ENCODE measurements around the gene PTPRN2.

PTPRN2 gene

GRCh38 chr7:157603716-157604115, 983.9 kb downstream of the PTPRN2 start:
- H3K9ac ChIP-seq = no peak overlapping the region
- no peak overlapping the region for H3K4me2 ChIP-seq (ENCODE audit: low read length)
- H2AFZ ChIP-seq = no peak overlapping the region
- TF ChIP-seq CTCF (IDR thresholded peaks at IDR 0.05) = no peak
- no peaks in the 10 kb centered on the region for H3K27me3 ChIP-seq (ENCODE audit: control insufficient read depth, insufficient read depth, low read length)
- no peaks in the 10 kb centered on the region for H3K4me1 ChIP-seq
- no peak overlapping the region for H3K4me3 ChIP-seq (ENCODE audit: low read depth, low read length)
- H3K79me2 ChIP-seq = no peaks in the 10 kb centered on the region
- no peaks in the 10 kb centered on the region for H3K36me3 ChIP-seq (ENCODE audit: control insufficient read depth, insufficient read depth, low read length)
- no peak overlapping the region for H3K27ac ChIP-seq
- no peaks in the 10 kb centered on the region for H3K9me3 ChIP-seq (ENCODE audit: control insufficient read depth, low read length)

- Histone ChIP-seq H2AFZ (no peak overlapping the region), H3K79me2 (no peaks in the 10 kb centered on the region), H3K36me3 (ENCODE audit: control insufficient read depth, insufficient read depth, low read length) (no peaks in the 10 kb centered on the region), H3K27me3 (ENCODE audit: control insufficient read depth, insufficient read depth, low read length) (no peaks in the 10 kb centered on the region), H3K4me1 (no peaks in the 10 kb centered on the region), H3K9me3 (ENCODE audit: control insufficient read depth, low read length) (no peaks in the 10 kb centered on the region), H3K4me3 (ENCODE audit: low read depth, low read length) (no peak overlapping the region), H3K9ac (no peak overlapping the region), H3K27ac (no peak overlapping the region), H3K4me2 (ENCODE audit: low read length) (no peak overlapping the region)
- no peak for TF ChIP-seq CTCF (IDR thresholded peaks at IDR 0.05)
These were observed 984.6 kb downstream of the PTPRN2 start for GRCh38 chr7:157603005-157603404.

GRCh38 chr7:157602581-157602980, 985.0 kb downstream of the PTPRN2 start:
- H3K4me2 ChIP-seq (ENCODE audit: low read length) = no peak overlapping the region
- no peak for TF ChIP-seq CTCF (IDR thresholded peaks at IDR 0.05)
- no peaks in the 10 kb centered on the region for H3K9me3 ChIP-seq (ENCODE audit: control insufficient read depth, low read length)
- no peaks in the 10 kb centered on the region for H3K4me1 ChIP-seq
- H3K27ac ChIP-seq = no peak overlapping the region
- no peak overlapping the region for H2AFZ ChIP-seq
- H3K79me2 ChIP-seq = no peaks in the 10 kb centered on the region
- H3K4me3 ChIP-seq (ENCODE audit: low read depth, low read length) = no peak overlapping the region
- no peak overlapping the region for H3K9ac ChIP-seq
- no peaks in the 10 kb centered on the region for H3K27me3 ChIP-seq (ENCODE audit: control insufficient read depth, insufficient read depth, low read length)
- H3K36me3 ChIP-seq (ENCODE audit: control insufficient read depth, insufficient read depth, low read length) = no peaks in the 10 kb centered on the region

- H3K27ac ChIP-seq = no peak overlapping the region
- no peak overlapping the region for H3K4me2 ChIP-seq (ENCODE audit: low read length)
- H3K36me3 ChIP-seq (ENCODE audit: control insufficient read depth, insufficient read depth, low read length) = no peaks in the 10 kb centered on the region
- no peak for TF ChIP-seq CTCF (IDR thresholded peaks at IDR 0.05)
- no peak overlapping the region for H2AFZ ChIP-seq
- no peaks in the 10 kb centered on the region for H3K27me3 ChIP-seq (ENCODE audit: control insufficient read depth, insufficient read depth, low read length)
- no peaks in the 10 kb centered on the region for H3K4me1 ChIP-seq
- no peaks in the 10 kb centered on the region for H3K9me3 ChIP-seq (ENCODE audit: control insufficient read depth, low read length)
- H3K9ac ChIP-seq = no peak overlapping the region
- H3K79me2 ChIP-seq = no peaks in the 10 kb centered on the region
- no peak overlapping the region for H3K4me3 ChIP-seq (ENCODE audit: low read depth, low read length)
These were observed 985.5 kb downstream of the PTPRN2 start for GRCh38 chr7:157602156-157602555.

GRCh38 chr7:157601530-157601929, 986.1 kb downstream of the PTPRN2 start:
- no peak overlapping the region for H3K9ac ChIP-seq
- no peak overlapping the region for H3K4me3 ChIP-seq (ENCODE audit: low read depth, low read length)
- H3K4me1 ChIP-seq = no peaks in the 10 kb centered on the region
- H3K79me2 ChIP-seq = no peaks in the 10 kb centered on the region
- no peaks in the 10 kb centered on the region for H3K36me3 ChIP-seq (ENCODE audit: control insufficient read depth, insufficient read depth, low read length)
- H3K27ac ChIP-seq = no peak overlapping the region
- no peaks in the 10 kb centered on the region for H3K9me3 ChIP-seq (ENCODE audit: control insufficient read depth, low read length)
- H3K4me2 ChIP-seq (ENCODE audit: low read length) = no peak overlapping the region
- no peak for TF ChIP-seq CTCF (IDR thresholded peaks at IDR 0.05)
- H3K27me3 ChIP-seq (ENCODE audit: control insufficient read depth, insufficient read depth, low read length) = no peaks in the 10 kb centered on the region
- H2AFZ ChIP-seq = no peak overlapping the region

All from parathyroid adenoma (tissue), 2 donors.